ENCODE measurements around the gene PCIF1. TPM values are rescaled to one million over a fixed set of nuclear protein-coding genes. Genes with fewer than 3 reads are reported as not detected.
A peak's percentile ranks its signal among the peaks of the same experiment; 100 is the strongest.

PCIF1 gene
- total and polyA plus RNA-seq, 2 experiments from 2014 or later: 5.3 to 24.3 TPM

GRCh38 chr20:45908084-45908483 is 26.4 kb upstream of the PCIF1 start:
- no peaks in the 10 kb centered on the region for H3K36me3 ChIP-seq (ENCODE audit: low read depth)
- H3K9ac ChIP-seq: no peak overlapping the region
- H3K4me1 ChIP-seq (ENCODE audit: insufficient read depth): peaks cover 24% of the 10 kb centered on the region
- in situ Hi-C loops (cut with MboI): no loop called here
- TF ChIP-seq EZH2 (IDR thresholded peaks at IDR 0.05; ENCODE audit: insufficient read depth, poor library complexity, severe bottlenecking) (no peak), EZH2phosphoT487 (IDR thresholded peaks at IDR 0.05; ENCODE audit: insufficient read depth, low read depth) (no peak)
- H4K20me1 ChIP-seq (ENCODE audit: insufficient read depth): no peaks in the 10 kb centered on the region
- H3K4me3 ChIP-seq: no peak overlapping the region
- H3K79me2 ChIP-seq (ENCODE audit: insufficient read depth): no peaks in the 10 kb centered on the region
- DNase-seq: no peak
- H3F3A ChIP-seq (ENCODE audit: insufficient read depth): peaks cover 11% of the 10 kb centered on the region; the same call in 1 of the 2 replicates
- H3K4me2 ChIP-seq (ENCODE audit: unreplicated experiment): no peak overlapping the region
- H3K27me3 ChIP-seq (replicated peaks; ENCODE audit: insufficient read depth): no peaks in the 10 kb centered on the region
- no peaks in the 10 kb centered on the region for H3K9me2 ChIP-seq (ENCODE audit: insufficient read depth)
- H3K27ac ChIP-seq: no peak overlapping the region
- 92 to 98% methylated on average over 2 of the region's 2 CpGs for WGBS, 2 experiments (ENCODE audit: low coverage in 1 of 2, low lambda C conversion rate in 2 of 2, missing lambda C conversion rate in 2 of 2)
- H2AFZ ChIP-seq: no peak overlapping the region
- H3K9me3 ChIP-seq (ENCODE audit: low read depth): no peaks in the 10 kb centered on the region

GRCh38 chr20:45909336-45909808 is 25.1 kb upstream of the PCIF1 start:
- Histone ChIP-seq H3K79me2 (ENCODE audit: insufficient read depth) (no peaks in the 10 kb centered on the region), H3K36me3 (ENCODE audit: low read depth) (no peaks in the 10 kb centered on the region), H3K27ac (no peak overlapping the region), H3K27me3 (replicated peaks; ENCODE audit: insufficient read depth) (no peaks in the 10 kb centered on the region), H3K4me3 (no peak overlapping the region), H3K9me2 (ENCODE audit: insufficient read depth) (no peaks in the 10 kb centered on the region), H3K4me1 (ENCODE audit: insufficient read depth) (peaks cover 24% of the 10 kb centered on the region), H4K20me1 (ENCODE audit: insufficient read depth) (no peaks in the 10 kb centered on the region), H2AFZ (no peak overlapping the region), H3K4me2 (ENCODE audit: unreplicated experiment) (no peak overlapping the region), H3K9me3 (ENCODE audit: low read depth) (no peaks in the 10 kb centered on the region), H3F3A (ENCODE audit: insufficient read depth) (peaks cover 11% of the 10 kb centered on the region; the same call in 1 of the 2 replicates), H3K9ac (no peak overlapping the region)
- in situ Hi-C loops (cut with MboI): no loop called here
- no peak for DNase-seq
- WGBS, 2 experiments (ENCODE audit: low coverage in 1 of 2, low lambda C conversion rate in 2 of 2, missing lambda C conversion rate in 2 of 2): 83 to 91% methylated on average over 10 to 12 of the region's 12 CpGs
- TF ChIP-seq EZH2phosphoT487 (IDR thresholded peaks at IDR 0.05; ENCODE audit: insufficient read depth, low read depth): no peak
- TF ChIP-seq EZH2 (IDR thresholded peaks at IDR 0.05; ENCODE audit: insufficient read depth, poor library complexity, severe bottlenecking): no peak

GRCh38 chr20:45909817-45910669 is 24.4 kb upstream of the PCIF1 start:
- Histone ChIP-seq H3F3A (ENCODE audit: insufficient read depth) (peaks cover 11% of the 10 kb centered on the region; the same call in 1 of the 2 replicates), H3K9ac (no peak overlapping the region), H3K27ac (no peak overlapping the region), H4K20me1 (ENCODE audit: insufficient read depth) (no peaks in the 10 kb centered on the region), H2AFZ (peak overlapping the region; percentile 64), H3K4me3 (peak overlapping the region; percentile 33; the same call in 1 of the 2 replicates), H3K4me1 (ENCODE audit: insufficient read depth) (peaks cover 23% of the 10 kb centered on the region), H3K27me3 (replicated peaks; ENCODE audit: insufficient read depth) (no peaks in the 10 kb centered on the region), H3K9me2 (ENCODE audit: insufficient read depth) (no peaks in the 10 kb centered on the region), H3K9me3 (ENCODE audit: low read depth) (no peaks in the 10 kb centered on the region), H3K79me2 (ENCODE audit: insufficient read depth) (no peaks in the 10 kb centered on the region), H3K36me3 (ENCODE audit: low read depth) (no peaks in the 10 kb centered on the region), H3K4me2 (ENCODE audit: unreplicated experiment) (peak overlapping the region; percentile 57)
- in situ Hi-C loops (cut with MboI): no loop called here
- TF ChIP-seq EZH2 (IDR thresholded peaks at IDR 0.05; ENCODE audit: insufficient read depth, poor library complexity, severe bottlenecking): no peak
- TF ChIP-seq EZH2phosphoT487 (IDR thresholded peaks at IDR 0.05; ENCODE audit: insufficient read depth, low read depth): no peak
- WGBS, 2 experiments (ENCODE audit: low coverage in 1 of 2, low lambda C conversion rate in 2 of 2, missing lambda C conversion rate in 2 of 2): 78 to 79% methylated on average over 21 to 22 of the region's 22 CpGs
- DNase-seq: no peak

- Histone ChIP-seq H3K4me3 (peak overlapping the region; percentile 68), H3K79me2 (ENCODE audit: insufficient read depth) (no peaks in the 10 kb centered on the region), H3K4me1 (ENCODE audit: insufficient read depth) (peaks cover 15% of the 10 kb centered on the region), H3K9me3 (ENCODE audit: low read depth) (no peaks in the 10 kb centered on the region), H3K36me3 (ENCODE audit: low read depth) (no peaks in the 10 kb centered on the region), H2AFZ (peak overlapping the region; percentile 89), H4K20me1 (ENCODE audit: insufficient read depth) (no peaks in the 10 kb centered on the region), H3K27me3 (replicated peaks; ENCODE audit: insufficient read depth) (no peaks in the 10 kb centered on the region), H3K4me2 (ENCODE audit: unreplicated experiment) (peak overlapping the region; percentile 80), H3F3A (ENCODE audit: insufficient read depth) (peaks cover 6% of the 10 kb centered on the region; the same call in 1 of the 2 replicates), H3K27ac (peak overlapping the region; percentile 63), H3K9ac (peak overlapping the region; percentile 69), H3K9me2 (ENCODE audit: insufficient read depth) (no peaks in the 10 kb centered on the region)
- no peak for TF ChIP-seq EZH2 (IDR thresholded peaks at IDR 0.05; ENCODE audit: insufficient read depth, poor library complexity, severe bottlenecking)
- no peak for TF ChIP-seq EZH2phosphoT487 (IDR thresholded peaks at IDR 0.05; ENCODE audit: insufficient read depth, low read depth)
- WGBS, 2 experiments (ENCODE audit: low coverage in 1 of 2, low lambda C conversion rate in 2 of 2, missing lambda C conversion rate in 2 of 2): 1 to 3% methylated on average over 31 to 43 of the region's 43 CpGs
- in situ Hi-C loops (cut with MboI): no loop called here
- peak; percentile 99 for DNase-seq
These were observed 23.6 kb upstream of the PCIF1 start for GRCh38 chr20:45910670-45911485.

Measured in GM23248 (cell line).